HG03103 (cell line): Measurements from ENCODE around the gene SLC25A21.

Experiments
- ATAC-seq: cut with Tn5 transposase; IDR thresholded peaks from one replicate; pipeline ENCODE4 v1.9.1; 2021; ENCODE audit warnings: low read depth; ENCODE audit not compliant: unreplicated experiment

SLC25A21 gene

GRCh38 chr14:37051680-37052079, 120.7 kb downstream of the SLC25A21 start:
- no peak for ATAC-seq

- ATAC-seq, result no peak
Measured at GRCh38 chr14:37051153-37051552, 121.3 kb downstream of the SLC25A21 start.

- ATAC-seq, result no peak
Measured at GRCh38 chr14:37048666-37049071, 123.7 kb downstream of the SLC25A21 start.

- no peak for ATAC-seq
Measured at GRCh38 chr14:37047996-37048395, 124.4 kb downstream of the SLC25A21 start.

- no peak for ATAC-seq
Measured at GRCh38 chr14:37047226-37047625, 125.2 kb downstream of the SLC25A21 start.

- no peak for ATAC-seq
Measured at GRCh38 chr14:37046815-37047214, 125.6 kb downstream of the SLC25A21 start.

- no peak for ATAC-seq
Measured at GRCh38 chr14:37045340-37046061, 126.9 kb downstream of the SLC25A21 start.

- no peak for ATAC-seq
Measured at GRCh38 chr14:37037636-37038387, 134.6 kb downstream of the SLC25A21 start.

- no peak for ATAC-seq
Measured at GRCh38 chr14:37036669-37037341, 135.6 kb downstream of the SLC25A21 start.

GRCh38 chr14:37035401-37035800, 137.0 kb downstream of the SLC25A21 start:
- no peak for ATAC-seq

GRCh38 chr14:37034410-37035285, 137.8 kb downstream of the SLC25A21 start:
- peak; percentile 68 for ATAC-seq

GRCh38 chr14:37032863-37033262, 139.5 kb downstream of the SLC25A21 start:
- ATAC-seq, result no peak

GRCh38 chr14:37027188-37027824, 145.1 kb downstream of the SLC25A21 start:
- peak; percentile 54 for ATAC-seq

GRCh38 chr14:37023875-37024565, 148.4 kb downstream of the SLC25A21 start:
- ATAC-seq, result no peak

- no peak for ATAC-seq
Measured at GRCh38 chr14:37021390-37021789, 151.0 kb downstream of the SLC25A21 start.

GRCh38 chr14:37019488-37019887, 152.9 kb downstream of the SLC25A21 start:
- ATAC-seq, result no peak

GRCh38 chr14:37018571-37019240, 153.7 kb downstream of the SLC25A21 start:
- no peak for ATAC-seq

GRCh38 chr14:37013078-37013477, 159.3 kb downstream of the SLC25A21 start:
- ATAC-seq, result no peak

GRCh38 chr14:36998686-36999085, 173.7 kb downstream of the SLC25A21 start:
- ATAC-seq, result no peak
